Hypothalamus (tissue), 51 donors: ENCODE measurements around the gene TEAD4.
A peak's percentile ranks its signal among the peaks of the same experiment; 100 is the strongest.
"Not testable (repeated sequence)": the region's sequence is repeated elsewhere in the genome, so short reads cannot be mapped to it uniquely, and the experiment has no call there.

Experiments
- DNase-seq, 51 donors: peaks; one replicate each; lab custom pipeline; 2025; lab: John Stamatoyannopoulos, UW

Gene TEAD4

GRCh38 chr12:3045494-3045893, 86.3 kb downstream of the TEAD4 start:
- DNase-seq = no peak

GRCh38 chr12:3045989-3046388, 86.8 kb downstream of the TEAD4 start:
- no peak for DNase-seq

- no peak for DNase-seq
Observed at GRCh38 chr12:3046441-3047200, 87.4 kb downstream of the TEAD4 start.

- peak in 1 of 51 donors; percentile 12 for DNase-seq
Observed at GRCh38 chr12:3047961-3048360, 88.8 kb downstream of the TEAD4 start.

GRCh38 chr12:3048540-3048939, 89.3 kb downstream of the TEAD4 start:
- no peak for DNase-seq

GRCh38 chr12:3049176-3049575, 90.0 kb downstream of the TEAD4 start:
- no peak for DNase-seq

GRCh38 chr12:3049611-3050249, 90.5 kb downstream of the TEAD4 start:
- no peak for DNase-seq

- no peak for DNase-seq
Observed at GRCh38 chr12:3054374-3054773, 95.2 kb downstream of the TEAD4 start.

GRCh38 chr12:3055026-3055703, 96.0 kb downstream of the TEAD4 start:
- no peak for DNase-seq

- no peak for DNase-seq
Observed at GRCh38 chr12:3055704-3056467, 96.7 kb downstream of the TEAD4 start.

- DNase-seq = peak in 1 of 51 donors; percentile 26
Observed at GRCh38 chr12:3061059-3061458, 101.9 kb downstream of the TEAD4 start.

- no peak for DNase-seq
Observed at GRCh38 chr12:3061501-3062215, 102.5 kb downstream of the TEAD4 start.

- no peak for DNase-seq
Observed at GRCh38 chr12:3065300-3065699, 106.1 kb downstream of the TEAD4 start.

GRCh38 chr12:3065846-3066245, 106.6 kb downstream of the TEAD4 start:
- DNase-seq = not testable (repeated sequence)

GRCh38 chr12:3069714-3070113, 110.5 kb downstream of the TEAD4 start:
- DNase-seq = no peak

- no peak for DNase-seq
Observed at GRCh38 chr12:3071107-3071506, 111.9 kb downstream of the TEAD4 start.

GRCh38 chr12:3071710-3072109, 112.5 kb downstream of the TEAD4 start:
- no peak for DNase-seq

- peak in 47 of 51 donors; percentile 2 to 85 (median 54) for DNase-seq
Observed at GRCh38 chr12:3073438-3074250, 114.4 kb downstream of the TEAD4 start.

GRCh38 chr12:3075315-3075714, 116.1 kb downstream of the TEAD4 start:
- DNase-seq = no peak
